ENCODE data around the gene MAMDC4. TPM values are rescaled to one million over a fixed set of nuclear protein-coding genes. Genes with fewer than 3 reads are reported as not detected.
A peak's percentile ranks its signal among the peaks of the same experiment; 100 is the strongest.

Gene MAMDC4
- total RNA-seq, 4 donors from 2014 or later: 1.0 to 2.2 (median 1.8) TPM

DNA sequence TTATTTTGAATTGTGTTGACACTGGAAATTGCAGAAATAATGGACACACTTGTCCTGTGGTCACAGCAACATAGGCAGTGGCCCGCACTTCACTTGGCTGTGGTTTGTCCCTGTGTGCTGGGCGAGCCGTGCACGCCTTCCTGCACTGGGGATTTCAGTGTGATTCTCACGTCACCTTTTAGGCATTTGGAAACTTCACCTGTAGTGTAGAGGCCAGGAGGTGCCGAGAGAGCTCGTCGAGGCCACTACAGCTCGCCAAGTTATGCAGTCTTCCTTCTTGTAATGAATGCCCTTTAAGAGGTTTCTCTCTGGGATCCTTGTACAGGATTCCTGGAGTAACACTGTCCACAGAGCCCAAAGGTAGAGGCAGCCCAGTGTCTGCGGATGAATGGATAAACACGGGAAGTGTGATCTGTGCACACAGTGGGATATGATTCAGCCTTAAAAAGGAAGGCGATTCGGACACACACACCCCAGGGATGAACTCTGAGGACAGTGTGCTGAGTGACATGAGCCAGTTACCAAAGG is 48.9 kb downstream of the MAMDC4 start:
- no peak overlapping the region for H3K4me3 ChIP-seq
- peaks cover 0 to 28% of the 10 kb centered on the region in 2 donors for H3K36me3 ChIP-seq
- 34 to 47% methylated on average over 8 to 11 of the region's 13 CpGs for WGBS, 2 donors (ENCODE audit: low coverage in 1 of 2)
- peaks cover 2 to 39% (median 19%) of the 10 kb centered on the region in 3 donors for H3K4me1 ChIP-seq
- H3K27ac ChIP-seq: peak overlapping the region in 3 of 4 donors; percentile 53 to 76 (median 64)
- ATAC-seq: no peak
- no peaks in the 10 kb centered on the region for H3K27me3 ChIP-seq
- no peak for TF ChIP-seq EP300 (IDR thresholded peaks at IDR 0.05)
- TF ChIP-seq, protein P1, sequence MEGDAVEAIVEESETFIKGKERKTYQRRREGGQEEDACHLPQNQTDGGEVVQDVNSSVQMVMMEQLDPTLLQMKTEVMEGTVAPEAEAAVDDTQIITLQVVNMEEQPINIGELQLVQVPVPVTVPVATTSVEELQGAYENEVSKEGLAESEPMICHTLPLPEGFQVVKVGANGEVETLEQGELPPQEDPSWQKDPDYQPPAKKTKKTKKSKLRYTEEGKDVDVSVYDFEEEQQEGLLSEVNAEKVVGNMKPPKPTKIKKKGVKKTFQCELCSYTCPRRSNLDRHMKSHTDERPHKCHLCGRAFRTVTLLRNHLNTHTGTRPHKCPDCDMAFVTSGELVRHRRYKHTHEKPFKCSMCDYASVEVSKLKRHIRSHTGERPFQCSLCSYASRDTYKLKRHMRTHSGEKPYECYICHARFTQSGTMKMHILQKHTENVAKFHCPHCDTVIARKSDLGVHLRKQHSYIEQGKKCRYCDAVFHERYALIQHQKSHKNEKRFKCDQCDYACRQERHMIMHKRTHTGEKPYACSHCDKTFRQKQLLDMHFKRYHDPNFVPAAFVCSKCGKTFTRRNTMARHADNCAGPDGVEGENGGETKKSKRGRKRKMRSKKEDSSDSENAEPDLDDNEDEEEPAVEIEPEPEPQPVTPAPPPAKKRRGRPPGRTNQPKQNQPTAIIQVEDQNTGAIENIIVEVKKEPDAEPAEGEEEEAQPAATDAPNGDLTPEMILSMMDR (IDR thresholded peaks at IDR 0.05): no peak
- no peak for TF ChIP-seq POLR2AphosphoS5 (IDR thresholded peaks at IDR 0.05)
- TF ChIP-seq POLR2A (IDR thresholded peaks at IDR 0.05): no peak
- H3K9me3 ChIP-seq: no peaks in the 10 kb centered on the region

DNA sequence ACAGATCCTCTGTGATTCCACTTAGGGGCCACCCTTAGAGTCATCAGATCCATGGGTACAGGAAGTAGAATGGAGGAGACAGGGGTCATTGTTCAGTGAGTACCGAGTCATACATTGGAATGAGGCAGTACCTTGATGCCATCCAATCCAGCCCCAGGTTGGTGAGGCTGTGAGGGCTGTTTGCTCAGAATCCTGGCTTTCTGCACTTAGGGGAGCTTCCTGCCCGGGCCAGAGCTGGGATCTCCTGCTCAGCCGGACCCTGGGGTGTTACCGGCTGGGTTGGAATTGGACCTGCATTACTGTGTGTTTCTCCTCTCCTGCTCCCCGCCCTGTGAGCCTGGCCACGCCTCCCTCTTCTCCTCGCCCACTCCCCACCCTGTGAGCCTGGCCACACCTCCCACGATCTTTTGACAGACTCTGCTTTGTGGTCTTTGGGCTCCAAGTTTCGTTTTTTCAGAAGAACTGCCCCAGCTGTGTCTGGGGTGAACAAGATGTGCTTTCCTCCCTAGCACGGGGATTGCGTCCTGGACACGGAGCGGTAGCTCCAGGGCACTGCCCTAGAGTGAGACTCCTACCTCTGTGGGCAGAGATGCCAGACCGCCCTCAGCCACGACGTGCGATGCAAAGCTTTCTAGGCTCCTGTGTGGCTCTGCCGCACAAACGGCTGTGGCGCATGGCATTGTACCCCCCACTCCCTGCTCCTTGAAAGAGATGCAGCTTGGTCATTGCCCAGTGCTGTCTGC is 49.5 kb downstream of the MAMDC4 start:
- H3K9me3 ChIP-seq: no peaks in the 10 kb centered on the region
- no peak for TF ChIP-seq POLR2AphosphoS5 (IDR thresholded peaks at IDR 0.05)
- peaks cover 0 to 34% of the 10 kb centered on the region in 2 donors for H3K36me3 ChIP-seq
- peak overlapping the region in 1 of 2 donors; percentile 0 for H3K4me3 ChIP-seq
- WGBS, 2 donors (ENCODE audit: low coverage in 1 of 2): 7 to 20% methylated on average over 3 to 5 of the region's 20 CpGs
- H3K27me3 ChIP-seq: no peaks in the 10 kb centered on the region
- H3K27ac ChIP-seq: peak overlapping the region; percentile 19 to 76 (median 58)
- H3K4me1 ChIP-seq: peaks cover 2 to 39% (median 19%) of the 10 kb centered on the region in 3 donors
- peak; percentile 46 for ATAC-seq

DNA sequence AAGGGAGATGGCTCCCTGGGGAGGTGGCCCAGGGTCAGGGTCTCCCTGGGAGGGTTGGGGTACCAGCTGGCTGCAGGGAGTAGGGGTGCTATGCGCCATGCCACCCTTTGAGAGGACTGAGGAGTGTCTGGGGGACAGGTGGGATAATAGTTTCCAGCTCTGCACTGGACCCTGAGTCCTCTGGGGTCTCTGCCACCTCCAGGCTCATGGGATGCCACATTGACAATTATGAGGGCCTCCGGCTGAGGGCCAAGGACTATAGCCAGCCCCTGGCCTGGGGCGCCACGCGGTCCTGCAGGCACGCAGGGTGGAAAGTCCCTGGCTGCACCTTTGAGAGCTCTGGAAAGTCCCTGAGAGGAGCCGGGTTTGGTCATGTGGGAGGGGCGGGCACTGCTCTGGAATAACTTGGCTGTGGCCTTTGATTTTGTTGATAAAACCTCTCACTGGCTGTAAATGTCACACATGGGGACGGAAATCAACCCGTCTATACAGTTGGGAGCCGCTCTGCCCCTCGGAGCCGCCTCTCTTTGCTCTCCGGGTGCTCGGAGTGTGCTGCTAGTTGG is 50.2 kb downstream of the MAMDC4 start:
- ATAC-seq: peak; percentile 69
- Histone ChIP-seq H3K4me1 (peaks cover 2 to 39% (median 19%) of the 10 kb centered on the region in 3 donors), H3K27me3 (no peaks in the 10 kb centered on the region), H3K9me3 (no peaks in the 10 kb centered on the region), H3K36me3 (peaks cover 0 to 41% of the 10 kb centered on the region in 2 donors), H3K4me3 (peak overlapping the region in 1 of 2 donors; percentile 0), H3K27ac (peak overlapping the region; percentile 19 to 76 (median 58))
- TF ChIP-seq, protein P1 (IDR thresholded peaks at IDR 0.05): no peak
- peak; percentile 8 for TF ChIP-seq POLR2AphosphoS5 (IDR thresholded peaks at IDR 0.05)
- 20 to 28% methylated on average over 7 to 10 of the region's 15 CpGs for WGBS, 2 donors (ENCODE audit: low coverage in 1 of 2)

DNA sequence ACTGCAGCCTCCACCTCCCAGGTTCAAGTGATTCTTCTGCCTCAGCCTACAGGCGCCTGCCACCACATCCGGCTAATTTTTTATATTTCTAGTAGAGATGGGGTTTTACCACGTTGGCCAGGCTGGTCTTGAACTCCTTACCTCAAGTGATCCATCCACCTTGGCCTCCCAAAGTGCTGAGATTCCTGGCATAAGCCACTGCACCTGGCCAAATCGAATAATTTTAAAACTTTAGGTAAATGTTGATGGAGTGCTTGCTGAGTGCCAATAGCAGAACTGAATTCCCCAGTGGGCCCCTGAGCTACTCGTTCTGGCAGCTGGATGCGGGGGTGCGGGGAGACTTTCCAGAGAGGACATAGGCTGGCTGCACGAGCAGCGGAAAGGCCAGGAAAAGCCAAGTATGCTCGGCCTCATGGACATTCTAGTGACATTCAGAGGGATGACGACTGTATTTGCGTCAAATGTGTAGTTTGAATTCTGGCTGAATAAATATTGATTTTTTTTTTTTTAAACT is 51.0 kb downstream of the MAMDC4 start:
- no peak overlapping the region for H3K4me3 ChIP-seq
- H3K27ac ChIP-seq: peak overlapping the region in 3 of 4 donors; percentile 29 to 76 (median 64)
- H3K9me3 ChIP-seq: no peaks in the 10 kb centered on the region
- 55 to 60% methylated on average over 3 to 12 of the region's 12 CpGs for WGBS, 2 donors (ENCODE audit: low coverage in 1 of 2)
- no peak for ATAC-seq
- H3K27me3 ChIP-seq: no peaks in the 10 kb centered on the region
- peaks cover 0 to 49% of the 10 kb centered on the region in 2 donors for H3K36me3 ChIP-seq
- peaks cover 2 to 39% (median 19%) of the 10 kb centered on the region in 3 donors for H3K4me1 ChIP-seq
- TF ChIP-seq, protein P1 (IDR thresholded peaks at IDR 0.05): no peak
- TF ChIP-seq POLR2AphosphoS5 (IDR thresholded peaks at IDR 0.05) (no peak), EP300 (IDR thresholded peaks at IDR 0.05) (no peak), POLR2A (IDR thresholded peaks at IDR 0.05) (no peak)

DNA sequence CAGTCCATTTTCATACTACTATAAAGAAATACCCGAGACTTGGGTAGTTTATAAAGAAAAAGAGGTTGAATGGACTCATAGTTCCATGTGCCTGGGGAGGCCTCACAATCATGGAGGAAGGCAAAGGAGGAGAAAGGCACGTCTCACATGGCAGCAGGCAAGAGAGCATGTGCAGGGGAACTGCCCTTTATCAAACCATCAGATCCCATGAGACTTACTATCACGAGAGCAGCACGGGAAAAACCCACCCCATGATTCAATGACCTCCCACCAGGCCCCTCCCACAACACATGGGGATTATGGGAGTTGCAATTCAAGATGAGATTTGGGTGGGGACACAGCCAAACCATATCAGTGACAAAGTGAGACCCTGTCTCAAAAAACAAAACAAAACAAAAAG is 54.1 kb downstream of the MAMDC4 start:
- H3K4me1 ChIP-seq: peaks cover 2 to 28% (median 19%) of the 10 kb centered on the region in 3 donors
- TF ChIP-seq POLR2AphosphoS5 (IDR thresholded peaks at IDR 0.05): no peak
- TF ChIP-seq, protein P1 (IDR thresholded peaks at IDR 0.05): no peak
- no peak for TF ChIP-seq POLR2A (IDR thresholded peaks at IDR 0.05)
- no peak for TF ChIP-seq EP300 (IDR thresholded peaks at IDR 0.05)
- no peaks in the 10 kb centered on the region for H3K27me3 ChIP-seq
- no peak for ATAC-seq
- peaks cover 0 to 54% of the 10 kb centered on the region in 2 donors for H3K36me3 ChIP-seq
- WGBS, 2 donors (ENCODE audit: low coverage in 1 of 2): 62 to 66% methylated on average over 3 to 4 of the region's 4 CpGs
- H3K9me3 ChIP-seq: no peaks in the 10 kb centered on the region
- no peak overlapping the region for H3K27ac ChIP-seq
- no peak overlapping the region for H3K4me3 ChIP-seq

Measured in gastroesophageal sphincter (tissue), 4 donors.